Measurements from ENCODE around the gene FN3KRP.

- TF ChIP-seq CTCF (IDR thresholded peaks at IDR 0.05) (no peak), POLR2A (IDR thresholded peaks at IDR 0.05) (no peak)
Observed at GRCh38 chr17:82674656-82675475, 41.6 kb upstream of the FN3KRP start.

Data from thyroid gland (tissue), 4 donors.